ENCODE measurements around the gene ECT2. TPM values are rescaled to one million over a fixed set of nuclear protein-coding genes. Genes with fewer than 3 reads are reported as not detected.
"Not testable (repeated sequence)": the region's sequence is repeated elsewhere in the genome, so short reads cannot be mapped to it uniquely, and the experiment has no call there.

The ECT2 gene
- polyA plus RNA-seq, 12 donors: 11.3 to 25.2 (median 17.7) TPM; not detected in 1

GRCh38 chr3:172855037-172855436 is 104.5 kb downstream of the ECT2 start:
- DNase-seq: no peak

- DNase-seq: no peak
These were observed 106.5 kb downstream of the ECT2 start for GRCh38 chr3:172856795-172857742.

- DNase-seq: no peak
These were observed 108.5 kb downstream of the ECT2 start for GRCh38 chr3:172859041-172859440.

GRCh38 chr3:172866726-172867350 is 116.3 kb downstream of the ECT2 start:
- DNase-seq: not testable (repeated sequence)

DNA sequence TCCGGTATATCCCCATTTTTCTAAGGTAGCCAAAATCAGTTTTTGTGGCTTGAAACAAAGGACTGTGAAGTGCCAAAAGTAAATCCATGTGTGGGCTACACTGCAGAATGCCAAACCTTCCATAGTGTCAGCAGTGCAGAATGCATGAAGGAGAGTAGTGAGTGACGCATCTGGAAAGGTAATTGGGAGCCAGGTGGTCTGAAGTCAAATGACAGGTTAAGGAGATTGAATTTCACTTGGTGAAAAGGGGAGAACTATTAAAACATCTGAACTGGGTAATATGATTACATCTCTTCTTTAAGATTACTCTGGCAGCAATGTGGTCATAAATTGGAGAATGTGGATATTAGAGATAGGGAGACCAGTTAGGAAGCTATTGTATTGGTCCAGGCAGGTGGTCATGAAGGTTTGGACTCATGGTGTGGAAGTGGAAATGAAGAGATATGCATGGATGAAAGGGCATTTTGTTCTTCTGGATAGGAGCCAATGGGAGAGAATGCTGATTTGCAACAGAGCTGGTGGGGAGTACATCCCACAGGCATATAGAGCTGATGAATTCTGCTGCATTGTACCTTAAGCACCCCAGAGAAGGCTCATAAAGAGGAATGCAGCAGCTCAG is 118.2 kb downstream of the ECT2 start:
- DNase-seq: no peak

GRCh38 chr3:172869368-172869771 is 118.8 kb downstream of the ECT2 start:
- peak; percentile 48 for DNase-seq

DNA sequence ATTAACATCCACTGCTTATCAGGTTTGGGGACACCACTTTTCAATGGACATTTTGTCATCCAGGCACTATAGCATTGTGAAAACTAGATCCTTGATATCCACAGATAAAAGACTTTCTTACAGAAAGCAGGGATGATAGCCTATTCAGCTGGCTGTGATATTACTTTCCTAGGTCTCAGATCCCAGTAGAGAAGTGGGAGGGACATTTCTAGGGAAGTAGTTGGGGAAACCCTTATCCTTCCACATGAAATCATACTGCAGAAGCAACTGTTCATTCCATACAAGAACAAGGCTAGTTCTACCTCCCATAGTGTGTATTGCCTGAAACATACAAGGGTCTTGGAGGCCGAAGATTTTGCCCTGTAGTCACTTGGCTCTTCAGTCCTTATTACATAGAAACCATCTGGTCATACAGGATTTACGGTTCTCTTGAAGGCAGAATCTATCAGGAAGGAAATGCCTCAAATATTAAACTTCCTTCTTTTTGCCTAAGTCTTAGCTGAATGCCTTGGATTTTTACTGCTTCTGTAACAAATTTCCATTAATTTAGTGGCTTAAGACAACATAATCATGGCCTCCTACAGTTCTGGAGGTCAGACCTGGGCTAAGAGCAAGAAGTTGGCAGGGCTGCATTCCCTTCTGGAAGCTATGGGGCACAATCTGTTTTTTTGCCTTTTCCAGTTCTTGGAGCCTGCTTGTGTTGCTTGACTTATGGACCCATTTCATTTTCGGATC is 119.4 kb downstream of the ECT2 start:
- DNase-seq: peak; percentile 39

Other genes with a start within 250 kb of the ECT2 start
- 10 to 100 TPM in 8 of 12 donors, 1 to 10 TPM in 3, not detected in 1; 7.2 to 34.3 (median 10.8) TPM for gene TNFSF10, start 227.3 kb upstream of the ECT2 start, polyA plus RNA-seq (ENCODE audit: insufficient read length in 12 of 12)
- 10 to 100 TPM in 1 of 12 donors, 1 to 10 TPM in 10, not detected in 1; 1.7 to 11.9 (median 2.1) TPM for gene NCEH1, start 39.7 kb upstream of the ECT2 start, polyA plus RNA-seq (ENCODE audit: insufficient read length in 12 of 12)

All from muscle of arm (tissue), 12 donors.